Amniotic stem cell (primary cell): ENCODE data around the gene LPAR1.
"Not testable (repeated sequence)": the region's sequence is repeated elsewhere in the genome, so short reads cannot be mapped to it uniquely, and the experiment has no call there.

Experiments
- DNase-seq: peaks from one replicate; lab custom pipeline; 2025; lab: John Stamatoyannopoulos, UW

The LPAR1 gene, protein sequence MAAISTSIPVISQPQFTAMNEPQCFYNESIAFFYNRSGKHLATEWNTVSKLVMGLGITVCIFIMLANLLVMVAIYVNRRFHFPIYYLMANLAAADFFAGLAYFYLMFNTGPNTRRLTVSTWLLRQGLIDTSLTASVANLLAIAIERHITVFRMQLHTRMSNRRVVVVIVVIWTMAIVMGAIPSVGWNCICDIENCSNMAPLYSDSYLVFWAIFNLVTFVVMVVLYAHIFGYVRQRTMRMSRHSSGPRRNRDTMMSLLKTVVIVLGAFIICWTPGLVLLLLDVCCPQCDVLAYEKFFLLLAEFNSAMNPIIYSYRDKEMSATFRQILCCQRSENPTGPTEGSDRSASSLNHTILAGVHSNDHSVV

DNA sequence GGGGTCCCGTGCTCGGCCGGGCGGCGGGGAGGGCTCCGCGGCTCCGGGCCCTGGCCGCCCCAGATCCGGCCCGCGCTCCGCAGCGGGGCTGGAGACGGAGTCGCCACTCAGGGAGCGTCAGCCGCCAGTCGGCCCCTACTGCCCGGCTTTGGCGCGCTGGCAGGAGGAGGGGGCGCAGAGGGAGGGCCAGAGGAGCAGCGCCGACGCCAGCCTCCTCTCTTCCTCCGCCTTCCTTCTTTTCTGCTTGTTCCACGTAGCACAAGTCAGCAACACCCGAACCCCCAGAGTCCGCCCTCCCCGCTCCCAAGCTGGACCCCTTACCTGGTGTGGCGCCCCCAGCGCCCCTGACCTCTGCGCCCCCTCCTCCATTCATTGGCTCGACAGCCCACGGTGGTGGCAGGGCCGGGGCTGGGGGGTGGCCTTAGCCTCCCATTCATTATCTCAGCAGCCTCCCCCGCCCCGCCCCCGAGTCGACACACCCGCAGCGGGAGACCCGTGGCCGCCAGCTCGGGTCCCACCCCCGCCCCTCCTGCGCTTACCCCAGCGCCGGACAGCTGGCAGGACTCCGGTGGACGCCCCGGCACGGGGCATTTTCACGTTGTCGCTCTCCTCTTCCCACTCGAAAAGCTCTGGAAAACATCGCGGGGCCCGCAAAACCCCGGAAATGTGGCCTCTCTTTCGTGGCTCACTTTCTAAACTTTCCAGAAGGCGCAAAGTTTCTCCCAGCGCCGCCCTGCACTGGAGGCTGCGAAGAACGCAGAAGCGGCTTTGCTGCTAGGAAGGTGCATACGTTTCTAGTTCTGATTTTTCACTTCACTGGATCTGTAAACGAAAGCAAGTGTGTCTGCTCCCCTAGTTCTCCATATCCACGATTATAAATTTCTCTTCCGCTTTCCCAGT is at the start of gene LPAR1:
LPAR1 (minus strand) TSS at position 140 of the 900 bp plus-strand sequence. CDS start 66,353 bp downstream, outside the sequence.
- peak; percentile 81 for DNase-seq

DNA sequence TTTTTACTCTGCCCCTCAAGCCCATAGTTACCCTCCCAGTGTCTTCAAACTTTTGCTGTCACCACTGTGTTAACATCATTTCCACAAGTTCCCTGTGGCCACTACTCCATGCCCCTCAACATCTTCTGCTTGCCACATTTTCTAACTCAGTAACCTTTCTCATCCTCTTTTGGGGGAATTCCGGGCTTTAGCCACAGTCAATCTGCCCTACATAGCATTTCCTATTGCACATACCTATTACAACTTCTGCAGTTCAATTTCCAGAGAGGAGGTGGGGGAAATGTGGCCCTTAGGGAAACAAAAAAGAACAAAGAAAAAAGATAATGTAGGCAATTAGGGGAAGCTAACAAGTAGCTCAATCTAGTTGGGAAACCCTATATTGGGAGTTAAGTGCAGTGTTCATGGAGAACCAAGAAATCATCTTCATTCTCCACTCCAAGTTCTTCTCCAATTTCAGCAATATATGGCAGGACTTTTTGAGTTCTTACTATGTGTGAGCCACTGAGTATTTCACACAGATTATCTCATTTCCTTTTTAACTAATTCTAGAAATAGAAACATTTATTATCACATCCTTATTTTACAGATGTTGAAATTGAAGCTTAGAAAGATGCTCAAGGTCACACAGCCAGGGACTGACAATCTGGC is 40.2 kb upstream of the LPAR1 start:
- no peak for DNase-seq

GRCh38 chr9:111076519-111076918 is 38.2 kb upstream of the LPAR1 start:
- DNase-seq: no peak

- no peak for DNase-seq
These were observed 37.8 kb upstream of the LPAR1 start for GRCh38 chr9:111076042-111076441.

DNA sequence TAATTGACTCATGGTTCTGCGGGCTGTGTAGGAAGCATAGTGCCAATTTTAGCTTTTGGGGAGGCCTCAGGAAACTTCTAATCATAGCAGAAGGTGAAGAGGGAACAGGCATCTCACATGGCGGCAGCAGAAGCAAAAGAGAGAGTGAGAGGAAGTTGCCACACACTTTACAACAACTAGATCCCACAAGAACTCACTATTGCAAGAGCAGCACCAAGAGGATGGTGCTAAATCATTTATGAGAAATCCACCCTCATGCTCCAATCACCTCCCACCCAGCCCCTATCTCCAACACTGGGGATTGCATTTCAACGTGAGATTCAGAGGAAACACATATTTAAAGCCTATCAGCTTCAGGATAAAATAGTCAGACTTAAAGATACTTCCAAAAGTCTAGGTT is 36.1 kb upstream of the LPAR1 start:
- DNase-seq: no peak

DNA sequence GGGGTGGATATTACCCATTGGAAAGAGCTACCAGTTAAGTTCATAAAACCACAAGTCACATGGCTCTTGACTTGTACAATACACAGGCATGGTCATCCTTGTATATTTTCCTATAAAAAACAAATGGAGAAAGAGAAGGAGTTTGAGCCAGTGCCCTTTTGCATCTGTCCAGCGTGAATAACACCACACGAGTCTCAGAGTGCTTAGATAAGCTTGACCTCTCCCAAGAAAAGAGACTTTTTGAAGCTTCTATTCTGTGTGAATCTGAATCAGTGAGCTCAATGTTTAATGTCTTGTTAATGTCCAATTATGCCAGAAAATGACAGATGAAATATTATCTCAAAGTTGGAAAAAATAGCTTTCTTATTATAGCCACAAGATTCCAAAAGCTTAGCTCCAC is 30.9 kb upstream of the LPAR1 start:
- DNase-seq: no peak

DNA sequence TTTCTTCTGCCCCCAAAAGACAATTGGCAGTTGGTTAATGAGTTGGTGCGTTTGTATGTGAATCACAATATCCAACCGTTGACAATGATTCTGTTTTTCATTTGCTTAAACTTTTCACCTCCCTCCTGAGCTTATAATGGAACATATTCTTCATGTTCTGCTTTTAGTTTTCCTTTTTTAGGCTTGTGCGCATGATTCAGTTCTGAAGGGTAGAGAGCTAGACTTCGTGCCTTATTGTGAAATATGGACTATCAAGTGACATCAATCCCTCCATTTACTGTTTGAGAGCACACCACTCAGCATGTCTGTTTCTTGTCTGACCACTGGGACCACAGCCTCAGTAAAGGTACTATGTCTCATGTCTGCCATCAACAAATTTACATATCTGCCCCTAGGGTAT is 30.5 kb upstream of the LPAR1 start:
- no peak for DNase-seq

GRCh38 chr9:111068383-111068730 is 30.1 kb upstream of the LPAR1 start:
- DNase-seq: no peak

DNA sequence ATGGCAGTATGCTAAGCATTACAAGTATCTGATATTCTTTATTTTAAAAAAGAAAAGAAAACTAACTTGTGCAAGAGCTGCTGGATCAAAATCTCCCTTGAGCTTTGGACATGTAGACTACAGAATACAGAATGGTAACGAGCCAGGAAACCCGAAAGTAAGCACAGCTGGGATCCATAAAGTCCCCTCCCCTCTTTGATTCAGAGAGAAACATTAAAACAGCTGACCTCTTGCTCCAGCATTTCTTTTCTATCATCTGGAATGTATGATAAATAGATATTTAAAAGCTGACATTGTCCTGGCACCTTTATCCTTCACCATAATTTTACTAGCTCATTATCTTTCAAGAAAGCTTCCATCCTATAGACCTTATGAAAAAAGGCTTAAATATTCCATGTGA is 28.2 kb upstream of the LPAR1 start:
- DNase-seq: no peak

- no peak for DNase-seq
These were observed 27.1 kb upstream of the LPAR1 start for GRCh38 chr9:111065414-111065813.

DNA sequence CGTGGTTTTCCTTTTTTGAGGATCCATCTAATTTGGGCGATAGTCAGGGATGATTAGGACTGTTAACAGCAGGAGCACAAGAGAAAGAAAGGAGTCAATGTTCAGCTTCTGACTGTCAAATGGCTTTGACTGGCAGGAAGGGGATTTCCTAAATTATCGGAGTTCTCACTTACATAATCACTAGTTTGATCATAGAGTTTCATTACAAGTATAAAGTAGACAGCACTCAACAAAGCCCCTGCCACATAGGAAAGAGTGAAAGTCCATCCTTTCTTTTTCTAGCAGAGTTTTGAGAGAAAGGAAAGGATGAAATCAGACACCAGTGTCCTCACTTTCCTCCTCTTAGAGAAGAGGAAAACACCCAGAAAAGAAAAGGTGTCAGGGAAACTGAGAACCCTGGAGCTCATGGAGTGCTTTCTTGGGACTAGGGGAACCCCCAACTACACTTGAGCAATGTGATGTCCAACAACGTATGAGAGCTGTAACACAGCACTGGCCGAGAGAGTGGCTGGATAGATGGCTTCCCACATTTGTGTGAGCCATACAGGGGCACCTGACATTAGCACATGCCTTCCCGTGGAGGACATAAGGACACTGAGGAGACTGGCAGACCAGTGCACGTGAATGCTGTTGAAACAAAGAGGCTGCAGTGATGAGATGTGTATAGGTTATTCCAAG is 26.0 kb upstream of the LPAR1 start:
- DNase-seq: no peak

DNA sequence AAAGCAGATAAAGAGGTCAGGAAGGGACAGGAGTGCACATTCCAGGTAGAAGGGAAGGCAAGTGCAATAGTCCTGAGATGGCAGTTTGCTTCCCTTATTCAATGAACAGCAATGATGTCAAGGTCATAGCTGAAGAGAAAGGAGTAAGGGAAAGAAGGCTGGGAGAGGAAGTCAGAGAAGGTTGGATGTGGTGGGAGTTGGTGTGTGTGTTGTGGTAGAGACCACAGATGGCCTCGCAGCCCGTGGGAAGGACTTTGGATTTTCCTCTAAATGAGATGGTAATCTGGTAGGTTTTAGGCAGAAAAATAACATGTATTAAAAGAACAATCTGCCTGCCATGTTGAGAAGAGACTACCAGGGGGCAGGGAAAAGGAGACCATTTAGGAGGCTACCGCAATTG is 25.1 kb upstream of the LPAR1 start:
- DNase-seq: no peak

- no peak for DNase-seq
These were observed 19.9 kb upstream of the LPAR1 start for GRCh38 chr9:111058166-111058565.

GRCh38 chr9:111056538-111056937 is 18.3 kb upstream of the LPAR1 start:
- no peak for DNase-seq

DNA sequence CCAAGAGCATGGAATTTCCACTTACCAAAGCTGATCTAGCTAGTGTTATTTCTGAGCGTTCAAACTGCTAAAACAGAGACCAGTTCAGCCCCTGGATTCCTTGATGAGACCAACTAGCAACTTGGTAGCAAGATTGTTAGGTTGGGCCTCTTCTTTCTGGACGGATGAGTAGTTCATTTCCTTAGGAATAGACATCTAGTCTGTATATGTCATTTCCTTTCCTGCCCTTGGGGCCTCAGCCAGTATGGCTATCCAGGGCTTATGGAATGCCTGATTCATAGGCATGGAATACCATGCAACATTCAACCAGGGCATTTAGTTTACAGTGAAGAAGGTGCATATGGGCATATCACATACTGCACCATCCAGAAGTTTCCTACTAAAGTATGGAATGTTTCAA is 14.5 kb upstream of the LPAR1 start:
- no peak for DNase-seq

GRCh38 chr9:111051400-111051799 is 13.1 kb upstream of the LPAR1 start:
- DNase-seq: no peak

- DNase-seq: no peak
These were observed 12.5 kb upstream of the LPAR1 start for GRCh38 chr9:111050819-111051218.

GRCh38 chr9:111047287-111047686 is 9.0 kb upstream of the LPAR1 start:
- DNase-seq: not testable (repeated sequence)

GRCh38 chr9:111041902-111042301 is 3.6 kb upstream of the LPAR1 start:
- DNase-seq: no peak

- no peak for DNase-seq
These were observed 2.2 kb upstream of the LPAR1 start for GRCh38 chr9:111040494-111040893.

DNA sequence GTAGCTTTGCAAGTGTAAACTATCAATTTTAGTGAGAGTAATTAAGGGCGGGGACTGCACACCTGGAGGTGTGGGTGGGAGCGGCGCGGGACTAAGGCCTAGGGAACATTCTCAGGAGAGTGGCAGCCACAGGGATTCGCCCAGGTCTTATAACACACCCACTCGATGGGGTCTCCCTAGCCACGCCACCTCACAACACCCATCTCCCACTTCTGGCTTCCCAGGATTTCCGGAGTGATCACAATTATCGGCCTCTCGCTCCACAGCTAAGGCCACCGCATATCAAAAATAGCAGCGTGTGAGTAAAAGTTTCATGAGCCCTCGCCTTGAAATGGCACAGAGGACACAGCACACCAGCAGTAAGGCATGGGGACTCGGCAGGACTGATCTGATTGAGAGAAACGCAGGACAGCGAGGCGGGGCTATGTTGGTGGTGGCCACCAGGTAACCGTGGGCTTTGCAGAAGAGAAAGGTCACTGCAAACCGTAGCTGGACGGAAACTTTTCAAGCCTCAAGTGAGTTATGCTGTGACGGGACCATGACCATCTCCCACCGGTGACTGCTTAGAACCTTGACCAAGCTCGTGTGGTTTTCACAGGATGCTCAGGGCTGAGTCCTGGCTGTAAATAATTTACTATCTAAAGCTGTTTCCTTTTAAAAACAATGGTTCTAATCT is 1.1 kb upstream of the LPAR1 start:
- no peak for DNase-seq
